NCI-H446 treated with DMSO at 0.1 percent for 48 hours (cell line): ENCODE data around the gene CCN6.

Experiments used
- DNase-seq: peaks from one replicate; lab custom pipeline; 2025; lab: John Stamatoyannopoulos, UW

The CCN6 gene

GRCh38 chr6:112117554-112117953 is 63.6 kb downstream of the CCN6 start:
- DNase-seq, result no peak

- DNase-seq, result no peak
These were observed 64.1 kb downstream of the CCN6 start for GRCh38 chr6:112118034-112118433.
